ENCODE results near the gene ERBB4.

Gene ERBB4

GRCh38 chr2:212141499-212141898 lies 397.1 kb downstream of the ERBB4 start:
- no peak for ATAC-seq
- TF ChIP-seq ZNF8 (CRISPR knock-in tag; IDR thresholded peaks at IDR 0.05) (no peak), ZFP3 (CRISPR knock-in tag; IDR thresholded peaks at IDR 0.05) (no peak), ZFP30 (CRISPR knock-in tag; IDR thresholded peaks at IDR 0.05) (no peak), RARB (CRISPR knock-in tag; IDR thresholded peaks at IDR 0.05) (no peak), PPARA (CRISPR knock-in tag; IDR thresholded peaks at IDR 0.05; ENCODE audit: borderline replicate concordance) (no peak), ISL1 (CRISPR knock-in tag; IDR thresholded peaks at IDR 0.05) (no peak), ARNTL (CRISPR knock-in tag; IDR thresholded peaks at IDR 0.05; ENCODE audit: borderline replicate concordance, low read depth) (no peak), TSHZ2 (CRISPR knock-in tag; IDR thresholded peaks at IDR 0.05) (no peak), ESRRG (CRISPR knock-in tag; IDR thresholded peaks at IDR 0.05) (no peak), CSRNP3 (CRISPR knock-in tag; IDR thresholded peaks at IDR 0.05) (no peak), PATZ1 (CRISPR knock-in tag; IDR thresholded peaks at IDR 0.05; ENCODE audit: borderline replicate concordance) (no peak), TOX (CRISPR knock-in tag; IDR thresholded peaks at IDR 0.05; ENCODE audit: borderline replicate concordance) (no peak), ZNF70 (CRISPR knock-in tag; IDR thresholded peaks at IDR 0.05) (no peak), BACH2 (CRISPR knock-in tag; IDR thresholded peaks at IDR 0.05; ENCODE audit: borderline replicate concordance) (no peak), ZC3H10 (CRISPR knock-in tag; IDR thresholded peaks at IDR 0.05) (no peak), TCF4 (CRISPR knock-in tag; IDR thresholded peaks at IDR 0.05; ENCODE audit: borderline replicate concordance) (no peak), GLIS3 (CRISPR knock-in tag; IDR thresholded peaks at IDR 0.05) (no peak), OSR1 (CRISPR knock-in tag; IDR thresholded peaks at IDR 0.05) (no peak)
- TF ChIP-seq, protein P1, sequence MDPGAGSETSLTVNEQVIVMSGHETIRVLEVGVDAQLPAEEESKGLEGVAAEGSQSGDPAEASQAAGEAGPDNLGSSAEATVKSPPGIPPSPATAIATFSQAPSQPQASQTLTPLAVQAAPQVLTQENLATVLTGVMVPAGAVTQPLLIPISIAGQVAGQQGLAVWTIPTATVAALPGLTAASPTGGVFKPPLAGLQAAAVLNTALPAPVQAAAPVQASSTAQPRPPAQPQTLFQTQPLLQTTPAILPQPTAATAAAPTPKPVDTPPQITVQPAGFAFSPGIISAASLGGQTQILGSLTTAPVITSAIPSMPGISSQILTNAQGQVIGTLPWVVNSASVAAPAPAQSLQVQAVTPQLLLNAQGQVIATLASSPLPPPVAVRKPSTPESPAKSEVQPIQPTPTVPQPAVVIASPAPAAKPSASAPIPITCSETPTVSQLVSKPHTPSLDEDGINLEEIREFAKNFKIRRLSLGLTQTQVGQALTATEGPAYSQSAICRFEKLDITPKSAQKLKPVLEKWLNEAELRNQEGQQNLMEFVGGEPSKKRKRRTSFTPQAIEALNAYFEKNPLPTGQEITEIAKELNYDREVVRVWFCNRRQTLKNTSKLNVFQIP (CRISPR knock-in tag; IDR thresholded peaks at IDR 0.05; ENCODE audit: borderline replicate concordance, low read depth) = no peak
- TF ChIP-seq, protein P2, sequence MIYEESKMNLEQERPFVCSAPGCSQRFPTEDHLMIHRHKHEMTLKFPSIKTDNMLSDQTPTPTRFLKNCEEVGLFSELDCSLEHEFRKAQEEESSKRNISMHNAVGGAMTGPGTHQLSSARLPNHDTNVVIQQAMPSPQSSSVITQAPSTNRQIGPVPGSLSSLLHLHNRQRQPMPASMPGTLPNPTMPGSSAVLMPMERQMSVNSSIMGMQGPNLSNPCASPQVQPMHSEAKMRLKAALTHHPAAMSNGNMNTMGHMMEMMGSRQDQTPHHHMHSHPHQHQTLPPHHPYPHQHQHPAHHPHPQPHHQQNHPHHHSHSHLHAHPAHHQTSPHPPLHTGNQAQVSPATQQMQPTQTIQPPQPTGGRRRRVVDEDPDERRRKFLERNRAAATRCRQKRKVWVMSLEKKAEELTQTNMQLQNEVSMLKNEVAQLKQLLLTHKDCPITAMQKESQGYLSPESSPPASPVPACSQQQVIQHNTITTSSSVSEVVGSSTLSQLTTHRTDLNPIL (CRISPR knock-in tag; IDR thresholded peaks at IDR 0.05; ENCODE audit: low read depth) = no peak

GRCh38 chr2:212136216-212136795 lies 402.3 kb downstream of the ERBB4 start:
- no peak for ATAC-seq

GRCh38 chr2:212135739-212136138 lies 402.9 kb downstream of the ERBB4 start:
- ATAC-seq = peak; percentile 67
- TF ChIP-seq ZNF565 (CRISPR knock-in tag; conservative IDR thresholded peaks at IDR 0.05; ENCODE audit: low read depth) = no peak
- TF ChIP-seq, protein P1 (CRISPR knock-in tag; IDR thresholded peaks at IDR 0.05; ENCODE audit: borderline replicate concordance, low read depth) = no peak
- TF ChIP-seq PPARA (CRISPR knock-in tag; IDR thresholded peaks at IDR 0.05; ENCODE audit: borderline replicate concordance) = no peak
- no peak for TF ChIP-seq BACH2 (CRISPR knock-in tag; IDR thresholded peaks at IDR 0.05; ENCODE audit: borderline replicate concordance)
- TF ChIP-seq SNAI2 (CRISPR knock-in tag; IDR thresholded peaks at IDR 0.05) = no peak
- no peak for TF ChIP-seq ZFP3 (CRISPR knock-in tag; IDR thresholded peaks at IDR 0.05)
- no peak for TF ChIP-seq ARNTL (CRISPR knock-in tag; IDR thresholded peaks at IDR 0.05; ENCODE audit: borderline replicate concordance, low read depth)
- TF ChIP-seq, protein P2 (CRISPR knock-in tag; IDR thresholded peaks at IDR 0.05; ENCODE audit: low read depth) = no peak
- no peak for TF ChIP-seq PATZ1 (CRISPR knock-in tag; IDR thresholded peaks at IDR 0.05; ENCODE audit: borderline replicate concordance)
- TF ChIP-seq OSR1 (CRISPR knock-in tag; IDR thresholded peaks at IDR 0.05) = no peak
- TF ChIP-seq ISL1 (CRISPR knock-in tag; IDR thresholded peaks at IDR 0.05) = no peak
- TF ChIP-seq ZC3H10 (CRISPR knock-in tag; IDR thresholded peaks at IDR 0.05) = no peak

More at GRCh38 chr2:212136216-212136795, 402.3 kb downstream of the ERBB4 start:
- TF ChIP-seq ZNF8 (CRISPR knock-in tag; IDR thresholded peaks at IDR 0.05) = no peak
- no peak for TF ChIP-seq TOX (CRISPR knock-in tag; IDR thresholded peaks at IDR 0.05; ENCODE audit: borderline replicate concordance)
- no peak for TF ChIP-seq OSR1 (CRISPR knock-in tag; IDR thresholded peaks at IDR 0.05)
- no peak for TF ChIP-seq TCF4 (CRISPR knock-in tag; IDR thresholded peaks at IDR 0.05; ENCODE audit: borderline replicate concordance)

Data from SK-N-SH treated with all-trans-retinoic acid at 6 μM for 48 hours (cell line).